Sigmoid colon (tissue), 7 donors: ENCODE data around the gene EMC10. TPM values are rescaled to one million over a fixed set of nuclear protein-coding genes. Genes with fewer than 3 reads are reported as not detected.
A peak's percentile ranks its signal among the peaks of the same experiment; 100 is the strongest.

Source experiments
- DNase-seq: peaks from one replicate; pipeline ENCODE4 v3.0.0-alpha.2; 2019
- H3K27ac ChIP-seq, 4 donors: fragments of 200-600 bp; sonication (generic); one replicate each; pipeline ENCODE4 v1.5.1; 2016 to 2019; ENCODE audit warnings: mild to moderate bottlenecking in 1 of 4
- H3K27me3 ChIP-seq, 3 donors: fragments of 200-600 bp; sonication (generic); one replicate each; pipeline ENCODE4 v1.5.1; 2019; ENCODE audit warnings: mild to moderate bottlenecking in 1 of 3
- H3K36me3 ChIP-seq, 4 donors: fragments of 200-600 bp; sonication (generic); one replicate each; pipeline ENCODE4 v1.5.1; 2016 to 2019
- H3K4me1 ChIP-seq, 4 donors: fragments of 200-600 bp; sonication (generic); one replicate each; pipeline ENCODE4 v1.5.1; 2017 to 2019
- H3K4me3 ChIP-seq, 4 donors: fragments of 200-600 bp; sonication (generic); one replicate each; pipeline ENCODE4 v1.5.1; 2017 to 2019; ENCODE audit warnings: mild to moderate bottlenecking in 2 of 4, moderate library complexity in 1 of 4
- H3K9me3 ChIP-seq, 4 donors: fragments of 200-600 bp in 3 of 4; sonication (generic) in 3 of 4; one replicate each; pipeline versions ENCODE4 v1.5.1 to v1.6.1; 2013 to 2019
- CTCF ChIP-seq, 4 experiments: fragments of 450-650 bp in 3 of 4; fragments of 200-600 bp in 1 of 4; IDR thresholded peaks; one replicate each; pipeline ENCODE4 v1.5.1; 2016 to 2019; ENCODE audit warnings: antibody characterized with exemption in 4 of 4, mild to moderate bottlenecking in 3 of 4, moderate library complexity in 2 of 4
- EP300 ChIP-seq, 4 donors: sonication (generic); formaldehyde crosslinking; IDR thresholded peaks; one replicate each; pipeline ENCODE4 v1.6.1; 2017; ENCODE audit warnings: antibody characterized with exemption in 4 of 4
- POLR2A ChIP-seq, 2 donors: fragments of 450-650 bp; IDR thresholded peaks; one replicate each; pipeline ENCODE4 v1.6.1; 2016; ENCODE audit warnings: antibody characterized with exemption in 2 of 2, mild to moderate bottlenecking in 2 of 2, moderate library complexity in 2 of 2
- POLR2AphosphoS5 ChIP-seq, 4 donors: sonication (generic); formaldehyde crosslinking; IDR thresholded peaks; one replicate each; pipeline ENCODE4 v1.6.1; 2017; ENCODE audit warnings: antibody characterized with exemption in 4 of 4
- WGBS, 2 donors: extraction: QIAGEN DNeasy Blood & Tissue Kit; methylation state at CpG; one replicate each; pipeline ENCODE4 v1.1.7; 2013; 5-methylcytosine and 5-hydroxymethylcytosine counted together
- intact Hi-C: fragments of 100-400 bp; cut with DNase I; formaldehyde crosslinking; loops from one replicate; pipeline ENCODE4 v1.15.1; 2023
- polyA plus RNA-seq, 3 donors: library from polyadenylated mRNA; stranded (reverse); fragments of 200-250 nt; gene quantifications; one replicate each; pipeline ENCODE4 v1.2.3, GENCODE V29; 2013
- total RNA-seq, 4 donors: library from RNA; depleted of rRNA; stranded (reverse); fragments of >200 nt; gene quantifications; one replicate each; pipeline ENCODE4 v1.1.0, GENCODE V29; 2016
- donor health status: healthy with polysubstance abuse.
- donor health status: Bipolar disorder and iron deficiency.
- donor health status: healthy.

Gene EMC10
- total and polyA plus RNA-seq, 7 donors = 34.2 to 140 (median 41.8) TPM

DNA sequence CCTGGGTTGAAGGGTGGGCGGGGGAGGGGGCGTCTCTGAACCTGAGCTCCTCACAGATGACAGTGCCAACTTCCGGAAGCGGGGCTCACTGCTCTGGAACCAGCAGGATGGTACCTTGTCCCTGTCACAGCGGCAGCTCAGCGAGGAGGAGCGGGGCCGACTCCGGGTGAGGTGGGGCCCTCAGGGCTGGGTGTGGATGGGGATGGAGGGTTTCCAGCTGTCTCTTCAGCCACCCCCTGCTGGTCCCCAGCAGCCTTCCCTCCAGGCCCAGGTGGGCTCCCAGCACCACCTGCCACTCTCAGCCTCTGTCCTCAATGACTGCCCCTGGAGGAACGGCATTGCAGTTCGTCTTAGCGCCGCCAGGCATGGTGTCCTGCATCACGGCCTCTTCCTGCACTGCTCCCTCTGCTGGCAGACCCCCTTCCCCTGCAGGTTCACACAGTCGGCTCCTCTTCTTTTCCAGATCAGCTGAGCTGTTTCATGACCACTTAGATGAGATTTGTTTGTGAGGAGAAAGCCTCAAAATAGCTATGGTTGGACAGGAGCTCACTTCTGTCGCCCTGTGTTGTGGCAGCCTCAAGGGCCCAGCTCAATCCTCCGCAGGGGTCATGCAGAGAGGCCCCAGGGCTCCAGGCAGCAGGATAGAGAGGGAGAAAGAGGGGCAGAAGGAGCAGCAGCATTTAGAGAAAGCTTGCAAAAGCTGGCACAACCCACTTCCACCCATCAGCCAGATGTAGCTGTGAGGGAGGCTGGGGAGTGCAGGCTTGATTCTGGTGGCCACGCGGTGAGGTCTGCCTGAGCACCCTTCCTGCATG is 2.8 kb downstream of the EMC10 start:
- H3K27ac ChIP-seq = no peak overlapping the region
- intact Hi-C loops = no loop called here

GRCh38 chr19:50479761-50480251 is 3.5 kb downstream of the EMC10 start:
- intact Hi-C loops = no loop called here
- Histone ChIP-seq H3K27ac (no peak overlapping the region), H3K4me3 (no peak overlapping the region), H3K27me3 (no peaks in the 10 kb centered on the region), H3K36me3 (peaks cover 12 to 58% (median 18%) of the 10 kb centered on the region in 4 donors), H3K9me3 (no peaks in the 10 kb centered on the region), H3K4me1 (peaks cover 0 to 26% (median 15%) of the 10 kb centered on the region in 4 donors)
- WGBS, 2 donors = 94 to 96% methylated on average over 16 of the region's 16 CpGs
- TF ChIP-seq POLR2A (IDR thresholded peaks at IDR 0.05) = no peak
- TF ChIP-seq CTCF (IDR thresholded peaks at IDR 0.05) = no peak
- TF ChIP-seq POLR2AphosphoS5 (IDR thresholded peaks at IDR 0.05) = no peak
- no peak for TF ChIP-seq EP300 (IDR thresholded peaks at IDR 0.05)
- DNase-seq = no peak

More for the DNA sequence above, 2.8 kb downstream of the EMC10 start:
- no peak for TF ChIP-seq POLR2AphosphoS5 (IDR thresholded peaks at IDR 0.05)
- no peak for TF ChIP-seq EP300 (IDR thresholded peaks at IDR 0.05)
- TF ChIP-seq CTCF (IDR thresholded peaks at IDR 0.05) = peak in 1 of 4 experiments; percentile 17
- no peak for TF ChIP-seq POLR2A (IDR thresholded peaks at IDR 0.05)
- Histone ChIP-seq H3K9me3 (no peaks in the 10 kb centered on the region), H3K4me3 (no peak overlapping the region), H3K4me1 (peaks cover 0 to 26% (median 15%) of the 10 kb centered on the region in 4 donors), H3K36me3 (peaks cover 12 to 55% (median 18%) of the 10 kb centered on the region in 4 donors), H3K27me3 (no peaks in the 10 kb centered on the region)
- DNase-seq = no peak
- 91 to 94% methylated on average over 19 of the region's 19 CpGs for WGBS, 2 donors

DNA sequence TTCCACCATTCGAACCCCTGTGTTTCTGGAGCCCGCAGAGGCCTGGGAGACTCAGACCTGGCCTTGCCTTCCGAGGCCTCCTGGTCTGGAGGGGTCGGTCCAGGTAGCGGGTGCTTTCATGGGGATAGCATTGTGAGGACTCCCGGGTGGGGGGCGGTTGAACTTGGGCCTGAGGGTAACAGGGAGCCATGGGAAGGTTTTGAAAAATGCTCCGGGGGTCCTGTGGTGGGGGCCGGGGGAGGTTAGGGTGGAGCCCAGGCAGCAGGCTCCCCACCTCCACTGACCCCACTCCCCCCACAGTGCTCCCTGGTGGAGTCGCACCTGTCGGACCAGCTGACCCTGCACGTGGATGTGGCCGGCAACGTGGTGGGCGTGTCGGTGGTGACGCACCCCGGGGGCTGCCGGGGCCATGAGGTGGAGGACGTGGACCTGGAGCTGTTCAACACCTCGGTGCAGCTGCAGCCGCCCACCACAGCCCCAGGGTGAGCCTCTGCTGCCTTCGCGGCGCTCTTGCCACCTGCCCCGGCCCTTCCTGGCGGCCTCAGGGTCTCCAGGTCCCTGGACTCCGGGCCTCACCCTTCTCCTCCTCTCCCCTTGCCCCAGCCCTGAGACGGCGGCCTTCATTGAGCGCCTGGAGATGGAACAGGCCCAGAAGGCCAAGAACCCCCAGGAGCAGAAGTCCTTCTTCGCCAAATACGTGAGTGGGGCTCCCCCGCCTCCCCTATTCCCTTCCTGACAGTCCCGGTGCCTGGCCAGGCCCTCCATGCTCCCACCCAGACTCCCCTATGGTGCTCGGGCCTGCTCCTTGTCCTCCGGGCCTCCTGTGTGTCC is 4.2 kb downstream of the EMC10 start:
- Histone ChIP-seq H3K36me3 (peaks cover 12 to 64% (median 18%) of the 10 kb centered on the region in 4 donors), H3K27me3 (no peaks in the 10 kb centered on the region), H3K4me3 (no peak overlapping the region), H3K27ac (no peak overlapping the region), H3K4me1 (peaks cover 0 to 26% (median 15%) of the 10 kb centered on the region in 4 donors), H3K9me3 (no peaks in the 10 kb centered on the region)
- TF ChIP-seq POLR2A (IDR thresholded peaks at IDR 0.05) (no peak), EP300 (IDR thresholded peaks at IDR 0.05) (no peak), CTCF (IDR thresholded peaks at IDR 0.05) (no peak), POLR2AphosphoS5 (IDR thresholded peaks at IDR 0.05) (no peak)
- WGBS, 2 donors = 91 to 94% methylated on average over 37 of the region's 37 CpGs
- intact Hi-C loops = no loop called here
- DNase-seq = no peak

GRCh38 chr19:50481351-50482149 is 5.2 kb downstream of the EMC10 start:
- Histone ChIP-seq H3K9me3 (no peaks in the 10 kb centered on the region), H3K4me3 (no peak overlapping the region), H3K4me1 (peaks cover 0 to 26% (median 15%) of the 10 kb centered on the region in 4 donors), H3K27ac (no peak overlapping the region), H3K27me3 (peaks cover 0 to 8% (median under 1%) of the 10 kb centered on the region in 3 donors), H3K36me3 (peaks cover 12 to 64% (median 18%) of the 10 kb centered on the region in 4 donors)
- TF ChIP-seq POLR2AphosphoS5 (IDR thresholded peaks at IDR 0.05) (no peak), CTCF (IDR thresholded peaks at IDR 0.05) (no peak)
- 95 to 96% methylated on average over 27 of the region's 27 CpGs for WGBS, 2 donors
- intact Hi-C loops = no loop called here
- DNase-seq = no peak
